ENCODE data around the gene PIGC.

The PIGC gene

DNA sequence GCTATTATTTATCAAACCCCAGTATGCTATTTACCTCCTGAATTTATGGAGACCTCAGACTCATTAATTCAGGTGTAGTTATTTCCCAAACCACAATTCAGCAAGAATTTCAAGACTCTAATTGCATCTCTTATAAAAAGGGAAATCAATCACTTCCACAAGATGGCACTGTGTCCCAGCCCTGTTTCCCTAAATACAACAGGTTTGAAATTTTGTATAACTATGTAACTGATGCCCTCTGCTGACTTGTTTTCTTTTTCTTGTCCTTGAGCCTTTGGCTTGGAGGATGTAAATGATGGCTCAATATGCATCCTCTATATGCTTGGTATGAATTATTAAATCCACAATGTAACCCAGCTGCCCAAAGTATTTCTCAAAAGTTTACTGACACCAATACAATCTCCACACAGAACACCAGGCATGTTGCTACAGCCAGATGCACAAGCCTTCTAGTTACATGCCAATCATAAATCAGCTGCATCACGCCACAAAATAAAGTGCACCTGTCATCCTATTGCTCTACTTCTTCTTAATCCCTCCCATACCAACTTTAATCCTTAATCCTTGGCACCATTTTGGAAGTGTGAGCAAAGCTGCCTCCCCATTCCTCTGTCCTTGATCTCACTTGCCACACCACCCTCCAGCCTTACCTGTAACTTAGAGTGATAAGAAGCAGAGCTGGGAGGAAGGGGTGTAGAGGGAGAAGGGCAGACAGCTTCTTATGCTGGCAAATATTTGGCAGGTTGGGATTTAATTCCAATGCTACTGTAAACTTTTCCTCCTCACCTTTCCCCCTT is 14.3 kb downstream of the PIGC start:
- H3K4me1 Mint-ChIP-seq: peaks cover 11% of the 10 kb centered on the region
- TF ChIP-seq, protein P1, sequence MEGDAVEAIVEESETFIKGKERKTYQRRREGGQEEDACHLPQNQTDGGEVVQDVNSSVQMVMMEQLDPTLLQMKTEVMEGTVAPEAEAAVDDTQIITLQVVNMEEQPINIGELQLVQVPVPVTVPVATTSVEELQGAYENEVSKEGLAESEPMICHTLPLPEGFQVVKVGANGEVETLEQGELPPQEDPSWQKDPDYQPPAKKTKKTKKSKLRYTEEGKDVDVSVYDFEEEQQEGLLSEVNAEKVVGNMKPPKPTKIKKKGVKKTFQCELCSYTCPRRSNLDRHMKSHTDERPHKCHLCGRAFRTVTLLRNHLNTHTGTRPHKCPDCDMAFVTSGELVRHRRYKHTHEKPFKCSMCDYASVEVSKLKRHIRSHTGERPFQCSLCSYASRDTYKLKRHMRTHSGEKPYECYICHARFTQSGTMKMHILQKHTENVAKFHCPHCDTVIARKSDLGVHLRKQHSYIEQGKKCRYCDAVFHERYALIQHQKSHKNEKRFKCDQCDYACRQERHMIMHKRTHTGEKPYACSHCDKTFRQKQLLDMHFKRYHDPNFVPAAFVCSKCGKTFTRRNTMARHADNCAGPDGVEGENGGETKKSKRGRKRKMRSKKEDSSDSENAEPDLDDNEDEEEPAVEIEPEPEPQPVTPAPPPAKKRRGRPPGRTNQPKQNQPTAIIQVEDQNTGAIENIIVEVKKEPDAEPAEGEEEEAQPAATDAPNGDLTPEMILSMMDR (IDR thresholded peaks at IDR 0.05; ENCODE audit: unreplicated experiment in 3 of 3): peak; percentile 81 to 83 (median 83)
- H3K27me3 Mint-ChIP-seq (ENCODE audit: low read depth): no peaks in the 10 kb centered on the region
- peaks cover 18% of the 10 kb centered on the region for H3K9me3 Mint-ChIP-seq
- H3K4me3 Mint-ChIP-seq: no peak overlapping the region
- H3K27ac Mint-ChIP-seq: peak overlapping the region in 2 of 3 experiments; percentile 31 to 59
- H3K36me3 Mint-ChIP-seq (ENCODE audit: low read depth): peaks cover 20% of the 10 kb centered on the region

DNA sequence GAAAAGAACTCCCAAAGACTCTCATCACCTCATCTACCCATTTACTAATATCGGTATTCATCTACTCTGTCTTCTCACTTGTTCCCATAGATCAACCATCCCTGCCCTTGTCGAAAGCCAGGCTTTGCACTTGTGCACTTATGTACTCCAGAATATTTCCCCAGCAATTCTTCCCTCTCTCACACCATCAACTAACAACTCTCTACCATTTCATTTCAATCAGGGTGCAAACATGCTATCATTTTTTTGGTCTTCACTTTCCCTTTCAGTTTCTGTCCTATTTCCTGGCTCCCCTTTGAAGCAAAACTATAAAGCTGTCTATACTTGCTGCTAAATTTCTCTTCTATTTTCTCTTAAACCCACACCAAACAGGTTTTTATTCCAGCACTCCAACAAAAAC is 16.7 kb downstream of the PIGC start:
- TF ChIP-seq, protein P1 (IDR thresholded peaks at IDR 0.05; ENCODE audit: unreplicated experiment in 3 of 3): no peak
- no peaks in the 10 kb centered on the region for H3K36me3 Mint-ChIP-seq (ENCODE audit: low read depth)
- no peaks in the 10 kb centered on the region for H3K27me3 Mint-ChIP-seq (ENCODE audit: low read depth)
- no peaks in the 10 kb centered on the region for H3K9me3 Mint-ChIP-seq
- peaks cover 11% of the 10 kb centered on the region for H3K4me1 Mint-ChIP-seq
- H3K27ac Mint-ChIP-seq: no peak overlapping the region
- no peak overlapping the region for H3K4me3 Mint-ChIP-seq

DNA sequence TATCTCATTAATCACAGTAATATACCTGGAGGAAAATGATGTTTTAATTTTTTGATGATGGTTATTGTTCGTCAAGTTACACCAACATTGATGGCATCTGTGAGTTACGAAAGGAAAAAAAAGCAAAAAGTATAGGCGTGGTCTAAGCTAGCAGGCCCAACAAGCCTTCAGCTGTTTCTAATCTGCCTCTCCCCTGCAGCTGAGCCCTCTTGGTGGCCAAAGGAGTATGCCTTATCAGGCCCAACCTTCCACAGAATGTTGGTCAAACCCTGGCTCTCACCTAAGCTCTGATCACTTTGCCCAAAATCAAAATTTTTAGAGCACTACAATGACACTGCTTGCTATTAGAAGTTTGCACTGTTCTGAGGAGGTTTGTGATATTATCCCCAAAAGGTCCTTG is 18.5 kb downstream of the PIGC start:
- TF ChIP-seq, protein P1 (IDR thresholded peaks at IDR 0.05; ENCODE audit: unreplicated experiment in 3 of 3): no peak
- Mint-ChIP-seq H3K36me3 (ENCODE audit: low read depth) (no peaks in the 10 kb centered on the region), H3K4me1 (peaks cover 18% of the 10 kb centered on the region), H3K9me3 (no peaks in the 10 kb centered on the region), H3K27ac (no peak overlapping the region), H3K4me3 (no peak overlapping the region), H3K27me3 (ENCODE audit: low read depth) (no peaks in the 10 kb centered on the region)

DNA sequence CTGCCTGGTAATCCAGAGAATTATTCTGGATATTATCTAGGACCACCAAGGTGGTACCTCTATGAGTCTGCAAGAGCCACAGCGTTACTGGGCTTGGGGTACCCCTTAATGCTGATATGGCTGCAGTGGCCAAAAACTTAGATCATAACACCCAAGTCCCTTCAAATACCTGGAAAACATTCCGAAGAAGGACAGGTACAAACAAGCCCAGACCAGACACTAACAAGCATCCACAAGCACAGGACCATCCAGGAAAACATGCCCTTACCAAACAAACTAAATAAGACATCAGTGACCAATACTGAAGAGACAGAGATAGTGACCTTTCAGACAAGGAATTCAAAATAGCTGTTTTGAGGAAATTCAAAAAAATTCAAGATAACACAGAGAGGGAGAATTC is 20.5 kb downstream of the PIGC start:
- H3K4me3 Mint-ChIP-seq: no peak overlapping the region
- peak overlapping the region in 1 of 3 experiments; percentile 16 for H3K27ac Mint-ChIP-seq

DNA sequence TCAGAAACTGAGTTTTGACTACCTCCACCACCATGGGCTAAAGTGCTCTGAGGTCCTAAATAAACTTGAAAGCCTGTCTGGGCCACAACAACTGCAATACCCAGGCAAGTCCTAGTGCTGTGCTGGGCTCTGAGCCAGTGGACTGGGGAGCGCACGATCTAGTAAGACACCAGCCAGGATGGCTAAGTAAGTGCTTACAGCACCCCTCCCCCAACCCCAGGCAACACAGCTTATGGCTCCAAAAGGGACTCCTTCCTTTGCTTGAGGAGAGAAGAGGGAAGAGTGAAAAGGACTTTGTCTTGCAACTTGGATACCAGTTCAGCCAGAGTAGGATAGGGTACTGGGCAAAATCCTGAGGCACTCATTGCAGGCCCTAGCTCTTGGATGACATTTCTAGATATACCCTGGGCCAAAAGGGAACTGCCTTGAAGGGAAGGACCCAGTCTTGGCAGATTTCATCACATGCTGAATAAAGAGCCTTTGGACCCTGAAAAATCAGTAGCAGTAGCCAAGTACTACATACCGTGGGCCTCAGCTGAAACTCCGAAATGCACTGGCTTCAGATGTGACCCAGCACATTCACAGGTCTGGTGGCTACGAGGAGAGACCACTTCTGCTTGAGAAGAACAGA is 21.8 kb downstream of the PIGC start:
- no peak overlapping the region for H3K27ac Mint-ChIP-seq

More for the DNA sequence above, 20.5 kb downstream of the PIGC start:
- no peaks in the 10 kb centered on the region for H3K27me3 Mint-ChIP-seq (ENCODE audit: low read depth)
- no peaks in the 10 kb centered on the region for H3K36me3 Mint-ChIP-seq (ENCODE audit: low read depth)
- H3K9me3 Mint-ChIP-seq: no peaks in the 10 kb centered on the region
- peaks cover 8% of the 10 kb centered on the region for H3K4me1 Mint-ChIP-seq
- TF ChIP-seq, protein P1 (IDR thresholded peaks at IDR 0.05; ENCODE audit: unreplicated experiment in 3 of 3): no peak

More for the DNA sequence above, 21.8 kb downstream of the PIGC start:
- Mint-ChIP-seq H3K27me3 (ENCODE audit: low read depth) (no peaks in the 10 kb centered on the region), H3K4me1 (peaks cover 21% of the 10 kb centered on the region), H3K9me3 (no peaks in the 10 kb centered on the region), H3K36me3 (ENCODE audit: low read depth) (no peaks in the 10 kb centered on the region), H3K4me3 (no peak overlapping the region)
- TF ChIP-seq, protein P1 (IDR thresholded peaks at IDR 0.05; ENCODE audit: unreplicated experiment in 3 of 3): no peak
